HepG2 (cell line): ENCODE results near the gene NECAB2. TPM values are rescaled to one million over a fixed set of nuclear protein-coding genes. Genes with fewer than 3 reads are reported as not detected.

Source experiments
- CBX5 ChIP-seq: sonication (generic); formaldehyde crosslinking; IDR thresholded peaks from 2 replicates; pipeline ENCODE4 v1.4.0; 2020; ENCODE audit warnings: missing genetic modification reagents, borderline replicate concordance
- FOXA3 ChIP-seq: IDR thresholded peaks from 2 replicates; pipeline ENCODE4 v1.6.1; 2016; ENCODE audit warnings: missing genetic modification reagents, missing compliant biosample characterization
- HDAC2 ChIP-seq: sonication (generic); formaldehyde crosslinking; IDR thresholded peaks from 2 replicates; pipeline ENCODE4 v1.4.0; 2020; ENCODE audit warnings: missing genetic modification reagents
- HNF4G ChIP-seq, 2 experiments: sonication (generic) in 1 of 2; formaldehyde crosslinking in 1 of 2; IDR thresholded peaks; 2 replicates each; pipeline versions ENCODE4 v1.4.0 to v1.6.1; 2011 to 2020; ENCODE audit warnings: borderline replicate concordance in 2 of 2, low read depth in 2 of 2, mild to moderate bottlenecking in 2 of 2, low read length in 1 of 2, missing genetic modification reagents in 1 of 2, moderate library complexity in 1 of 2
- HOXA3 ChIP-seq: sonication (generic); formaldehyde crosslinking; IDR thresholded peaks from 2 replicates; pipeline ENCODE4 v1.5.0; 2020; ENCODE audit warnings: missing genetic modification reagents
- IRX3 ChIP-seq: sonication (generic); formaldehyde crosslinking; IDR thresholded peaks from 2 replicates; pipeline ENCODE4 v1.8.1; 2023; ENCODE audit warnings: mild to moderate bottlenecking, low read depth, missing genetic modification reagents, borderline replicate concordance
- JUN ChIP-seq: sonication (generic); formaldehyde crosslinking; IDR thresholded peaks from 2 replicates; pipeline ENCODE4 v1.4.0; 2020; ENCODE audit warnings: mild to moderate bottlenecking, missing genetic modification reagents
- POLR2G ChIP-seq: fragments of 200-400 bp; formaldehyde crosslinking; IDR thresholded peaks from 2 replicates; pipeline ENCODE4 v1.6.1; 2018; ENCODE audit warnings: mild to moderate bottlenecking, low read depth, low read length, moderate library complexity
- PPARG ChIP-seq: conservative IDR thresholded peaks from 2 replicates; pipeline ENCODE4 v1.6.1; 2016; ENCODE audit warnings: missing biosample characterization, missing genetic modification reagents
- PTBP1 ChIP-seq: fragments of 200-400 bp; formaldehyde crosslinking; IDR thresholded peaks from 2 replicates; pipeline ENCODE4 v1.6.1; 2018; ENCODE audit warnings: low read length, low read depth; ENCODE audit not compliant: poor library complexity, severe bottlenecking
- SP5 ChIP-seq: IDR thresholded peaks from 2 replicates; pipeline ENCODE4 v1.6.1; 2016; ENCODE audit warnings: low read depth, borderline replicate concordance
- SUZ12 ChIP-seq: fragments of 150-350 bp; IDR thresholded peaks from 2 replicates; pipeline ENCODE4 v1.6.1; 2014; ENCODE audit warnings: low read depth, low read length
- SYNCRIP ChIP-seq: fragments of 200-400 bp; formaldehyde crosslinking; IDR thresholded peaks from 2 replicates; pipeline ENCODE4 v1.6.1; 2018; ENCODE audit warnings: mild to moderate bottlenecking, low read depth, low read length; ENCODE audit not compliant: insufficient read depth
- TEF ChIP-seq: sonication (generic); formaldehyde crosslinking; IDR thresholded peaks from 2 replicates; pipeline ENCODE4 v1.5.0; 2020; ENCODE audit warnings: missing genetic modification reagents
- ZFP36L1 ChIP-seq: sonication (generic); formaldehyde crosslinking; IDR thresholded peaks from 2 replicates; pipeline ENCODE4 v1.8.0; 2022; ENCODE audit warnings: mild to moderate bottlenecking, missing genetic modification reagents, moderate library complexity
- ZKSCAN1 ChIP-seq: fragments of 150-350 bp; IDR thresholded peaks from 2 replicates; pipeline ENCODE4 v1.6.1; 2014; ENCODE audit warnings: low read length
- ZNF460 ChIP-seq: sonication (generic); formaldehyde crosslinking; IDR thresholded peaks from 2 replicates; pipeline ENCODE4 v1.5.1; 2020; ENCODE audit warnings: missing genetic modification reagents, mild to moderate bottlenecking, borderline replicate concordance
- ZNF768 ChIP-seq: sonication (generic); formaldehyde crosslinking; IDR thresholded peaks from 2 replicates; pipeline ENCODE4 v1.4.0; 2020; ENCODE audit warnings: missing genetic modification reagents
- ZNF816 ChIP-seq: sonication (generic); formaldehyde crosslinking; IDR thresholded peaks from 2 replicates; pipeline ENCODE4 v1.8.0; 2022; ENCODE audit warnings: missing genetic modification reagents, mild to moderate bottlenecking, borderline replicate concordance
- ZNF850 ChIP-seq: sonication (generic); formaldehyde crosslinking; conservative IDR thresholded peaks from 2 replicates; pipeline ENCODE4 v1.9.0; 2021; ENCODE audit warnings: mild to moderate bottlenecking, missing genetic modification reagents
- ZSCAN22 ChIP-seq: sonication (generic); formaldehyde crosslinking; IDR thresholded peaks from 2 replicates; pipeline ENCODE4 v1.4.0; 2020; ENCODE audit warnings: mild to moderate bottlenecking, missing genetic modification reagents
- polyA plus RNA-seq, 8 experiments: library from polyadenylated mRNA; depleted of rRNA in 3 of 8; stranded (reverse) in 7 of 8; unstranded in 1 of 8; fragments of >200 nt; fragmentation: Illumina TruSeq in 4 of 8; extraction: Trizol in 4 of 8; gene quantifications; 2 replicates each; pipeline versions ENCODE4 v1.2.1 to v1.2.3, GENCODE V29; 2011 to 2016; ENCODE audit warnings: low read depth in 4 of 8, missing spikeins in 1 of 8, mixed read lengths in 1 of 8; ENCODE audit not compliant: insufficient read depth in 1 of 8
- total RNA-seq, 5 experiments: library from RNA; depleted of rRNA; stranded (reverse); fragments of >200 nt; fragmentation: Illumina TruSeq; extraction: Trizol; gene quantifications; 2 replicates each; pipeline ENCODE4 v1.2.3, GENCODE V29; 2016; ENCODE audit warnings: low read depth in 1 of 5
- TF ChIP-seq, protein P1 (sequence below): sonication (generic); formaldehyde crosslinking; IDR thresholded peaks from 2 replicates; pipeline ENCODE4 v1.4.0; 2020; ENCODE audit warnings: missing genetic modification reagents, borderline replicate concordance
- TF ChIP-seq, protein P2 (sequence below): sonication (generic); formaldehyde crosslinking; IDR thresholded peaks from 2 replicates; pipeline ENCODE4 v1.4.0; 2020; ENCODE audit warnings: low read depth, missing genetic modification reagents

Gene NECAB2
- total and polyA plus RNA-seq, 2 of the 13 experiments (the other 11 are each of a cell fraction or from before 2014, with no cell fraction given): 0.21 to 0.49 TPM

DNA sequence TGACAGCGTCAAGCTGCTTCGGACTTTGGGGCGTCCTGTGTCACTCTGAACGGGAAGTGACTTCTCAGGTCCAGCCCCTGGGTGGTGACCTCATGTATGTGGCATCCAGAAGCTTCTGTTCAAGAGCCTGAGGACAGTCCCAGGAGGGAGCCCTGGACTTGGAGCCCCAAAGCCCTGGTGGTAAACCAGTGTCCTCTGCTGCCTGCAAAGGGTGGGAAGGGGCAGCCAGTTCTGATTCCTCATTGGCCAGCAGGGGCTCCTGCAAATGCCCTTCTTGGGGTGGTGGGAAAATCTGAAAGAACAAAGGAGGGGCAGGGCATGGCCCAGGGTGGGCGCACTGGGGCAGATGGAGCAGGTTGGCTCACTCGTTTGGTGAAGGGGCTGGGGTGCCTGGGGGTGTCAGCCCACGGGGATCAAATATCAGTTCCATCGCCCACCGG is 13.4 kb upstream of the NECAB2 start (continued):
- TF ChIP-seq, protein P1, sequence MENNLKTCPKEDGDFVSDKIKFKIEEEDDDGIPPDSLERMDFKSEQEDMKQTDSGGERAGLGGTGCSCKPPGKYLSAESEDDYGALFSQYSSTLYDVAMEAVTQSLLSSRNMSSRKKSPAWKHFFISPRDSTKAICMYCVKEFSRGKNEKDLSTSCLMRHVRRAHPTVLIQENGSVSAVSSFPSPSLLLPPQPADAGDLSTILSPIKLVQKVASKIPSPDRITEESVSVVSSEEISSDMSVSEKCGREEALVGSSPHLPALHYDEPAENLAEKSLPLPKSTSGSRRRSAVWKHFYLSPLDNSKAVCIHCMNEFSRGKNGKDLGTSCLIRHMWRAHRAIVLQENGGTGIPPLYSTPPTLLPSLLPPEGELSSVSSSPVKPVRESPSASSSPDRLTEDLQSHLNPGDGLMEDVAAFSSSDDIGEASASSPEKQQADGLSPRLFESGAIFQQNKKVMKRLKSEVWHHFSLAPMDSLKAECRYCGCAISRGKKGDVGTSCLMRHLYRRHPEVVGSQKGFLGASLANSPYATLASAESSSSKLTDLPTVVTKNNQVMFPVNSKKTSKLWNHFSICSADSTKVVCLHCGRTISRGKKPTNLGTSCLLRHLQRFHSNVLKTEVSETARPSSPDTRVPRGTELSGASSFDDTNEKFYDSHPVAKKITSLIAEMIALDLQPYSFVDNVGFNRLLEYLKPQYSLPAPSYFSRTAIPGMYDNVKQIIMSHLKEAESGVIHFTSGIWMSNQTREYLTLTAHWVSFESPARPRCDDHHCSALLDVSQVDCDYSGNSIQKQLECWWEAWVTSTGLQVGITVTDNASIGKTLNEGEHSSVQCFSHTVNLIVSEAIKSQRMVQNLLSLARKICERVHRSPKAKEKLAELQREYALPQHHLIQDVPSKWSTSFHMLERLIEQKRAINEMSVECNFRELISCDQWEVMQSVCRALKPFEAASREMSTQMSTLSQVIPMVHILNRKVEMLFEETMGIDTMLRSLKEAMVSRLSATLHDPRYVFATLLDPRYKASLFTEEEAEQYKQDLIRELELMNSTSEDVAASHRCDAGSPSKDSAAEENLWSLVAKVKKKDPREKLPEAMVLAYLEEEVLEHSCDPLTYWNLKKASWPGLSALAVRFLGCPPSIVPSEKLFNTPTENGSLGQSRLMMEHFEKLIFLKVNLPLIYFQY (CRISPR knock-in tag): no peak
- no peak for TF ChIP-seq IRX3 (CRISPR knock-in tag)
- no peak for TF ChIP-seq ZFP36L1 (CRISPR knock-in tag)
- TF ChIP-seq SUZ12: no peak
- TF ChIP-seq ZKSCAN1: no peak
- TF ChIP-seq SP5 (CRISPR knock-in tag): no peak
- no peak for TF ChIP-seq PTBP1
- TF ChIP-seq ZNF460 (CRISPR knock-in tag): no peak
- TF ChIP-seq ZNF850 (CRISPR knock-in tag): no peak
- TF ChIP-seq, protein P2, sequence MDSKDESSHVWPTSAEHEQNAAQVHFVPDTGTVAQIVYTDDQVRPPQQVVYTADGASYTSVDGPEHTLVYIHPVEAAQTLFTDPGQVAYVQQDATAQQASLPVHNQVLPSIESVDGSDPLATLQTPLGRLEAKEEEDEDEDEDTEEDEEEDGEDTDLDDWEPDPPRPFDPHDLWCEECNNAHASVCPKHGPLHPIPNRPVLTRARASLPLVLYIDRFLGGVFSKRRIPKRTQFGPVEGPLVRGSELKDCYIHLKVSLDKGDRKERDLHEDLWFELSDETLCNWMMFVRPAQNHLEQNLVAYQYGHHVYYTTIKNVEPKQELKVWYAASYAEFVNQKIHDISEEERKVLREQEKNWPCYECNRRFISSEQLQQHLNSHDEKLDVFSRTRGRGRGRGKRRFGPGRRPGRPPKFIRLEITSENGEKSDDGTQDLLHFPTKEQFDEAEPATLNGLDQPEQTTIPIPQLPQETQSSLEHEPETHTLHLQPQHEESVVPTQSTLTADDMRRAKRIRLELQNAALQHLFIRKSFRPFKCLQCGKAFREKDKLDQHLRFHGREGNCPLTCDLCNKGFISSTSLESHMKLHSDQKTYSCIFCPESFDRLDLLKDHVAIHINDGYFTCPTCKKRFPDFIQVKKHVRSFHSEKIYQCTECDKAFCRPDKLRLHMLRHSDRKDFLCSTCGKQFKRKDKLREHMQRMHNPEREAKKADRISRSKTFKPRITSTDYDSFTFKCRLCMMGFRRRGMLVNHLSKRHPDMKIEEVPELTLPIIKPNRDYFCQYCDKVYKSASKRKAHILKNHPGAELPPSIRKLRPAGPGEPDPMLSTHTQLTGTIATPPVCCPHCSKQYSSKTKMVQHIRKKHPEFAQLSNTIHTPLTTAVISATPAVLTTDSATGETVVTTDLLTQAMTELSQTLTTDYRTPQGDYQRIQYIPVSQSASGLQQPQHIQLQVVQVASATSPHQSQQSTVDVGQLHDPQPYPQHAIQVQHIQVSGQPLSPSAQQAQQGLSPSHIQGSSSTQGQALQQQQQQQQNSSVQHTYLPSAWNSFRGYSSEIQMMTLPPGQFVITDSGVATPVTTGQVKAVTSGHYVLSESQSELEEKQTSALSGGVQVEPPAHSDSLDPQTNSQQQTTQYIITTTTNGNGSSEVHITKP: no peak
- peak; percentile 49; the same call in 1 of the 2 replicates for TF ChIP-seq POLR2G
- no peak for TF ChIP-seq TEF (CRISPR knock-in tag)
- no peak for TF ChIP-seq FOXA3 (CRISPR knock-in tag)
- no peak for TF ChIP-seq SYNCRIP
- TF ChIP-seq PPARG: no peak
- TF ChIP-seq HNF4G (IDR thresholded peaks at IDR 0.05; ENCODE audit: borderline replicate concordance, low read depth, low read length): no peak
- TF ChIP-seq HNF4G (CRISPR knock-in tag; IDR thresholded peaks at IDR 0.05; ENCODE audit: borderline replicate concordance, low read depth): no peak
- TF ChIP-seq ZSCAN22 (CRISPR knock-in tag): no peak
- peak; percentile 25; the same call in 1 of the 2 replicates for TF ChIP-seq HOXA3 (CRISPR knock-in tag)
- no peak for TF ChIP-seq ZNF816 (CRISPR knock-in tag)
- 0 out of 2 replicates have a peak, but pooled peaks have one; percentile 9 for TF ChIP-seq CBX5 (CRISPR knock-in tag)
- 0 out of 2 replicates have a peak, but pooled peaks have one; percentile 12 for TF ChIP-seq HDAC2 (CRISPR knock-in tag)
- peak; percentile 96 for TF ChIP-seq JUN (CRISPR knock-in tag)
- peak; percentile 9; the same call in 1 of the 2 replicates for TF ChIP-seq ZNF768 (CRISPR knock-in tag)
